ENCODE results near the gene COX10.
"Not testable (repeated sequence)": the region's sequence is repeated elsewhere in the genome, so short reads cannot be mapped to it uniquely, and the experiment has no call there.

GRCh38 chr17:14239271-14239670, 170.0 kb downstream of the COX10 start:
- not testable (repeated sequence) for TF ChIP-seq CTCF (IDR thresholded peaks at IDR 0.05; ENCODE audit: low read depth, low read length); EZH2phosphoT487 (IDR thresholded peaks at IDR 0.05; ENCODE audit: low read depth)

Measured in OCI-LY3 (cell line).